HG03457 (cell line): Measurements from ENCODE around the gene CASP8.

Source experiments
- ATAC-seq: cut with Tn5 transposase; IDR thresholded peaks from one replicate; pipeline ENCODE4 v1.9.1; 2021; ENCODE audit warnings: moderate number of reproducible peaks; ENCODE audit not compliant: unreplicated experiment

CASP8 gene

DNA sequence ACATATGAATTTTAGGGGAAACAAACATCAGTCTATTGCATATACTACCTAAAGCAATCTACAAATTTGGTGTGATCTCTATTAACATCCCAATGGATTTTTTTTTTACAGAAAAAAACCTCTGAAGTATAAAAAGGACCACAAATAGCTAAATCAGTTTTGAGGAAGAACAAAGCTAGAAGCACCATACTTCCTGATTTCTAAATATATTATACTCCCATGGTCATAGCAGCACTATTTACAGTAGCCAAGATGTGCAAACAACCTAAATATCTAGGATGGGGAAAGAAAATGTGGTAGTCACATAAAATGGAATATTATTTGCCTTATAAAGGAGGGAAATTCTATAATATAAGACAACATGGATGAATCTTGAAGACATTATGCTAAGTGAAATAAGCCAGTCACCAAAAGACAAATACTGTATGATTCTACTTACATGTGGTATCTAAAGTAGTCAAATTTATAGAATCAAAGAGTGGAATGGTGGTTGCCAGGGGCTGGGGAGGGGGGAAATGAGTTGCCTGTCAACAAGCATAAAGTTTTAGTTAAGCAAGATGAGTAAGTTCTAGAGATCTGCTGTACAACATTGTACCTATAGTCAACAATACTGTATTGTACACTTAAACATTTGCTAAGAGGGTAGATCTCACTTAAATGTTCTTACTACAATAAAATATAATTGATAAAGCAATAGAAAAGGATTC is 17.6 kb upstream of the CASP8 start:
- no peak for ATAC-seq

DNA sequence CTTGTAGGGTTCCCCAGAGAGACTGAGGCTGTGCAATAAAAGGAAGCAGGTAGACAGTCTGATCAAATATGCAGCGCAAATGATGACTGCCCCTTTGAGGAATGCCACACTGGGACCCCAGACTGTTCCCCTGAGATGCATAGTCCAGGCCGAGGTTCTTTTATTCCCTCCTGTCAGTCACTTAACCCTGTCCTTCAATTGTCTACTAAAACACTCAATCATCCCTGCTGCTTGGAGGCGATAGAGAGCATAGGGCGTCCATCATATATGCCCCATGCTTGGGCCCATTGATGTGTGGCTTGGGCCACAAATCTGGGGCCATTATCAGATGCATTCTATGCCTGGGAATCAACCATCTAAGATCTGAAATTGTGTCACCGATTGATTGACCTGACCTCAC is 15.5 kb upstream of the CASP8 start:
- no peak for ATAC-seq

DNA sequence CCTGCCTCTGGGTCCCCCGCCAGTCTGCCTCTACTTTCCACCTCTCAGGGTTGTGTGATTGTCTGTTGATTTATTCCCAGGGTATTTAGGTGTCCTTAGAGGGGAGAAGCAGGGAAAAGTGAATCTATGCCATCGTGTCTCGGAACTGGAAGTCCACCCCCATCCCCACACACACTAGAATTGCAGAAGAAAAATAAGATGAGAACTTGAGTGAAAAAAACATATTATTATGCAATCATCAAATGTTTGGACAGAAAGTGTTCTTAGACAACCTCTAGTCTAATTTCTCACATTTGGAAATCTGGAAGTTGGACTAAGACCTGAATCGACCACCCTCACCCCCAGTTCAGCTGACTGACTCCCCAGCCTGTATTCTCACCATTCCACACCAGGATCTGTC is 14.1 kb upstream of the CASP8 start:
- ATAC-seq: no peak

DNA sequence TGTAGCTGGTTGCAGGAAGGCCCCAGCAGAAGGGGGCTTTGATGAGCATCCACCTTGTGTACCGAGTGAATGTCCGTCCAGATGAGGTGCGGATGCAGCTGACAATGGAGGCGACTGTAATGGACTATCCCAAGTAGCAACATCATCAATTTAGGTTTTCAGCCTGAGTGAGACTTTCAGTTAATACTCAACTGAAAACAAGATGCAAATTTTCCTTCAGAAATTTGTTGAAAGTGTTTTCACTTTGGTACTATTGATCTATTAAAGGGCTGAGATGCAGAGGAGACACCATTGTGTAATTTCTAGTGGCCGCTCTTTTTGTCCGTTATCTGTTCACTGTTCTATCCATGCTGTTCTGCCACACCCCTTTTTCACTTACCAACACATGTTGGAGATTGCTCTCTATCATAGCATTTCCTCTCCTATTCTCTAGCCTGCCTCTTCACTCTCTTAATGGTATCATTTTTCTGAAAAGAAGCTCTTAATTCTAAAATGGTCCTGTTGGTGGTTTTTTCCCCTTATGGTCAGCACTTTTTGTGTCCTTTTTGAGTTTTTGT is 12.0 kb upstream of the CASP8 start:
- ATAC-seq: no peak

DNA sequence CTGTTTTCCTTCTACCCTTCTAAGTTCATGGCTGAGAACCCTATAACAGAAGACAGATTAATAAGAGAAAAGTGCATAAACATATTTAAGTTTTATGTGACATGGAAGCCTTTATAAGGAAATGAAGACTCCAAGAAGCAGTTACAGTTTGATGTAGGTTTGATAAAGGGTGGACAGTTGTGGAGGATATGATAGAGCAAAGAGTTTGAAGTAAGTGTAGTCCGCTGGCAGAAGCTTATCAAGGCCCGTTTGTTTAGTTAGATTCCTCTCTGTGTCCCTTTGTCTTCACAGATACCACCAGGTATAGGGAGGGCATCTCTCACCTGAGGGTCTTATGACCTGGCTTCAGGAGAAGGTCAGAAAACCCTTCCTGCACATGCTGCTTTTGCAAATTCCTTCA is 10.4 kb upstream of the CASP8 start:
- no peak for ATAC-seq

DNA sequence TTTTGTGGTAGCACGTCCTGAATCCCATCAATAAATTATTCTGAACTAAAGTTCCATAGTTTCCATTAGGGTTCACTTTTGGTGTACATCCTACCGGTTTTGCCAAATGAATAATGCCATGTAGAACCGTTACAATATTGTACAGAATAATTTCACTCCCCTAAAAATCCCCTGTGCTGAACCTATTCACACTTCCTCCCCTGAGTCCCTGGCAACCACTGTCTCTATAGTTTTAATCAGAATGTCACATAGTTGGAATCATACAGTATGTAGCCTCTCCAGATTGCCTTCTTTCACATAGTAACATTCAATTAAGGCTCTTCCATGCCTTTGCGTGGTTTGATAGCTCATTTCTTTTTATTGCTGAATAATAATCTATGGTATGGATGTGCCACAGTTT is 9.6 kb upstream of the CASP8 start:
- ATAC-seq: no peak

DNA sequence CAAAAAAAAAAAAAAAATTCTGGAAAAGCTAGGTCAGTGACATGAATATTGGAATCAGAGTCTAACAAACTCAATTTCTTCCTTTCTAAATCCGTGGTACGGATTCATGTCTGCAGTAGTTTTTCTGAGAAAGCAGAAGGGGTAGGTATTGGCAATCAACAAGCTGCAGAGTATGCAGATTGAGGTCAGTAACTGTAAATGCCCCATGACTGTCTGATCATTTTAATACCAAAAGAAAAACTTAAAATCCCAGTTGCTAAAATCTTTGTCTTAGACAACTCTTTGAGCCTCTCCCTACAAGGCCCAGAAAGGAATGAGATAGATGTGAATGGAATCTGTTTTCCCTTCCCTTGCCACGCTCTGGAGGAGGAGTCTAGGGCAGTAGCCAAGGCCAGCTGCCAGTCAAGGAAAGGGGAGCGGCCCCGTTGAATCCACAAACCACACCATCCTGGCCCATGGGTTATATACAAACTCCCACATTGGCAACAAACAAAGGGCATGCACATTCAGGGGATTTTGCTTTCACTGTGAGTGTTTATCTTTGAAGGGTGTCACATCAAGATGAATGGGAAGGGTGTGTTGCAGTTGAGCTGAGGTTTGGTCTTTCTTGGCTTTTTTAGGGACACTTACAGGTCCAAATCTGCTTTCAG is 6.1 kb upstream of the CASP8 start:
- ATAC-seq: no peak

DNA sequence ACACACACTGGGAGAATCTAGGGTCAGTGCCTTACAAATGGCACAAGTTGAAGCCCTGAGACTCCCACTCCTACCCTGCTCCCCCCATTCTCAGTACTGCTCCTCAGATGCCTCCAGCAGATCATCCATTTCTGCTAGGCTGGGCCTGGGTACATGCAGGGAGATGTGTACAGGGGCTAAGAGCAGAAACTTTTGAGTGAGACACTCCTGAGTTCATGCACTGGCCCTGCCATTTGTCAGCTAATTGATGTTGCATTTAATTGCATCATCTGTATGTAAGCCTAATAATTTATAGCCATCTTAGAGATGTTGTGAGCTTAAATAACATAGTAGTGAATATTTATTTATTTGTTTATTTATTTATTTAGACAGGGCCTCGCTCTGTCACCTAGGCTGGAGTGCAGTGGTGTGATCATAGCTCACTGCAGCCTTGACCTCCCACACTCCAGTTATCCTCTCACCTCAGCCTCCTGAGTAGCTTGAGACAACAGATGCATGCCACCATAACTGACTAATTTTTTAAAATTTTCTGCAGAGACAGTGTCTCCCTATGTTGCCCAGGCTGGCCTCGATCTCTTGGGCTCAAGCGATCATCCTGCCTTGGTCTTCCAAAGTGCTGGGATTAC is 4.8 kb upstream of the CASP8 start:
- ATAC-seq: no peak

DNA sequence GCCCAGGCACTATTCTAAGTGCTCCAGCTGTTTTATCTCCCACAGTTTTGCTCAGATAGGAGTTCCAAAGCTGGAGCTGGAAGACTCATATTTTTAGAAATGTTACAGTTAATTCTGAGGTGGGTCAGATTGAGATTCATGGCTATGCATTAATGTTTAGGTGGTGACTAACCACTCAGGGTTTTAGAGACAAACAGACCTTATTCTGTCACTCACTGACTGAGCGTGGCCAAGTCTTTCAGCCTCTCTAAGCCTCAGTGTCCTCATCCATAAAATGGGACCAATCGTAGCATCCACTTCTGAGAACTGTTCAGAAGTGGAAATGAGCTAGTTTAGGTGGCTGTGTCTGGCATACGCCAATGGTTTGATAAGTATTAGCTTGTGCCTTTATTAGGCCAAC is 4.3 kb upstream of the CASP8 start:
- no peak for ATAC-seq

DNA sequence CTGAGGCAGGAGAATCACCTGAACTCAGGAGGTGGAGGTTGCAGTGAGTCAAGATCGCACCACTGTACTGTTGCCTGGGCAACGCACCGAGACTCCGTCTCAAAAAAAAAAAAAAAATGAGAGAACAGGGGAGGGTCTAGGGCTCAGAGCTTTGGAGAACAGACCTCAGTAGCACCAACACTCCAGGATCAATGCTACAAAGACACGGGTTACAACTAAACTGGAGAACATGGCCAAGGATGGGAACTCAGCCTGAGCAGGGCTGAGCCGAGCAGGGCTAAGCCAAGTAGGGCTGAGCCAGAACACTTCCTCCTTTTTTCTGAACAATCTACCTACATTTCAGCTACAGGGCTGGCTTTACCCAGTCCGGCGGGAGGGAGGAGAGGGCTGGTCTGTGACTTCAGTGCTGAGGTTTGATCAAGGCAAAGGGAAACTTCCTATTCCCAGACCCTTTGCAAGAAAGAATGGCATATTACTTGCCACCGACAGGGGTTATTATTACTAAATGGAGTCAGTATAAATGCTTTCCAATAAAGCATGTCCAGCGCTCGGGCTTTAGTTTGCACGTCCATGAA is 2.9 kb upstream of the CASP8 start:
- ATAC-seq: peak; percentile 39

DNA sequence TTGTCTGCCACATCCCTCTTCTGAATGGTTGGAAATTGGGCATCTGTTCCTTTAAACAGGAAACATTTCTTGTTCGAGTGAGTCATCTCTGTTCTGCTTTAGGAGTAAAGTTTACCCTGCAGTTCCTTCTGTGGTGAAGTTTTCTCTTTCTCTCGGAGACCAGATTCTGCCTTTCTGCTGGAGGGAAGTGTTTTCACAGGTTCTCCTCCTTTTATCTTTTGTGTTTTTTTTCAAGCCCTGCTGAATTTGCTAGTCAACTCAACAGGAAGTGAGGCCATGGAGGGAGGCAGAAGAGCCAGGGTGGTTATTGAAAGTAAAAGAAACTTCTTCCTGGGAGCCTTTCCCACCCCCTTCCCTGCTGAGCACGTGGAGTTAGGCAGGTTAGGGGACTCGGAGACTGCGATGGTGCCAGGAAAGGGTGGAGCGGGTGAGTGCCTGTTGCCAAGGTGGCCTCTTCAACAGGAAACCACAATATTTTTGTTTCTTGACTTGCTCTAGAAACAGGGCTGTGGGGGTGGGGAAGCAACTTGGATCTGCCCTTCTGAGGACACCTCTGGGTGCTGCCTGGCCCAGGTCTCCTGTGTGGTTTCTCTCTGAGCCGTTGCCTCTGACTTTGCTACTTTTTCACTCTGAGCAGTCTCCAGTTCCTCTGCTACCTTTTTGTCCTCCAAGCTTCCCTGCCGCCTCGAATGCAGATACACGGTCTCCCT is 2.2 kb upstream of the CASP8 start:
- ATAC-seq: peak; percentile 50

DNA sequence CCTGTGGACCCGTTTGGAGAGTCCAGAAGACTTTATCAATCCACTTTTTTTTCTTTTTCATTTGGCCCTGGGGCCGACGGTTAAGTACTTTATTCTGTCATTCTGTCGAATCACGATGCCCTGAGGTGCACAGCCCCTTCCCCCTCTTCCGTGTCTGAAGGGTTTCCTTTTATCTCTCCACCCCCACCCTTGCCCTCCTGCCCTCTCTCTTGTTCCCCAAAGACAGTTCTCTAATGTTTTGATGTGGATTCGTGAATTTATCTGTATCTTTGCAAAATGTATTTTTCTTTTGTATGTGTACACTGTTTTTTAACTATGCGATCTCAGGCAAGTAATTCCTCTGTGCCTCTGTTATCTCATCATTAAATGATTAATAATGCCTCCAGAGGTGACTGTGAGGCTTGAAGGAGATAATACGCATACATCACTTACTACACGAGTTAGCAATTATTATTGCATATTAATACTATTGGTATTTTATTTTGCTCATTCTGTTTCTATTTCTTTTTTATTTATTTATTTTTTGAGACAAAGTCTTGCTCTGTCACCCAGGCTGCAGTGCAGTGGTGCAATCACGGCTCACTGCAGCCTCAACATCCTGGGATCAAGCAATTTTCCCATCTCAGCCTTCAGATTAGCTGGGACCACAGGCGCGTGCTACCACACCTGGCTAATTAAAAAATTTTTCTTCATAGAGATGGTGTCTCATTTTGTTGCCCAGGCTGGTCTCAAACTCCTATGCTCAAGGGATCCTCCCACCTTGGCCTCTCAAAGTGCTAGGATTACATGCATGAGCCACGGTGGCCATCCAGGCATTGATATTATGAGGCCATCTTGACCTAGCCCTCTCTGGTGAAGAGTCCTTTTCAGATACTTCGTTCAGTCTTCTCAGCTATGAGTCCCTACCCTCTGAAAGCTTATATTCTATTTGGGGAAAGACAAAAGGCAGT is 1.4 kb upstream of the CASP8 start:
- ATAC-seq: no peak

DNA sequence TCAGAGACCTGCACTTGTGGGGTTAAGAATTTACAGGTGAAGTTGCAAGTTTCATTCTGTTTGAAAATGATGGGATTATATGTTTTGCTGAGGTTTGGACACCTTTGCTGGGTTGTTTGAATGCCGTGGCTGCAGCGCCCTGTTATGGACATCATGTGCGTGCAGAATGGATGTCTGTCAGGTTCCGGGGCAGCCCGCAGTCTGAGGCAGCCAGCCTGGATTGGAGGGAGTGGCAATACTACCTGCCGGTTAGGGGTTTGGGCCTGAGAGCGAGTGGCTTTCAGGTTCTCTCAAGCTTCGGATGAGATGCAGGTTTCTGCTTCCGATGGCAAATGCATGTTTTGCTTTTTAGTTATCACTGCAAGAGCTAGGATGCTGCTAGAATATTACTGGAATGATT is 1.1 kb downstream of the CASP8 start:
- ATAC-seq: no peak

DNA sequence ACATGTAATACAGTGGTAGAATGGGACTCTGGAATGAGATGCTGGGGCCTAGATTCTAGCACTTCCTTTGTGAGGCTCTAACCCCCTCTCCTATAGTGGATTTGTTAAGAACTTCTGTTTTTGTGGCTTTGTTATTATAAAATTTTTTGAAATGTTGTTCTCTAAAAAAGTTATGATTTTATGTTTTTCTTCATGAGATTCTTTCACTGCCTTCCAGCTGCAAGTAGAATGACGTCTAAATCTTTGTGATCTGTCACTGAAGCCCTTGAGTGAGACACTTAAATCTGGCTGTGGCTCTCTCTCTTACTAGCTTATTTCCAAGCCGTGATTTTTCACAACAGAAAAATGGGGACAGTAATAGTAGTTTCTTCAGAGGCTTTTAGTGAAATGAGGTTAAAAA is 1.6 kb downstream of the CASP8 start:
- ATAC-seq: no peak

DNA sequence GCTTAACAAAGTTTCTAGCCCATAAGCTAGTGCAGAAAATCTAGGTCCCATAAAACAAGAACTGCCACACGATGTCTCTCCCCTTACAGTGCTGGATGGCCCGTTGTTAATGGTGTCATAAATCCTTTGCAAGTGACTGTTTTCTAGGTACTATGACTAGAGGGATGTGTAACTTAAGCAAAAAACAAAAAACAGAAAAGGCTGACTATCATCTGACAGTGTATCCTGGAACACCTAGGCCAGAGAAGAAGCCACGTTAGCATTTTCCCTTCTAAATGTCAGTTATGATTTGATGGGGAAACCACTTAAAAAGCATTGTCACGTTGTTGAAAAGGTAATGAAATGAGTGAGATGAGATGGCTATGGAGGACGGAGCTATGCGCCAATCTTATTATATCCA is 2.4 kb downstream of the CASP8 start:
- ATAC-seq: no peak

DNA sequence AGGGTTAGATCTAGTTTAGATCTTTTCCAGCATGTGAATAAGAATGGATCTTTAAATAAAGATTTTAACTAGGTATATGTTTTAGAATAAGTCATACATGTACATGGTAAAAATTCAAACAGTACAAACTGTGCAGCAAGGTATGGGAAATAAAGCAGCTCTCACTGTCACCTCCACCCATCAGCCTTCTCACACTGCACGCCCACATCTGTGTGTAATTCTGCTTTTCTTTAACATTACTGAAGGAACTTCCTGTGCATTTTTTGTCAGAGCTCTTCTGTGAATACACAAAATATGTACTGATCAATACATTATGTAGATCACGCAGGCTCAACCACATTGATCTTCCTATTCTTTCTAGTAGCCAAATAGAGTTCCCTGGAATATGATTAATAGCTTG is 3.4 kb downstream of the CASP8 start:
- ATAC-seq: no peak

DNA sequence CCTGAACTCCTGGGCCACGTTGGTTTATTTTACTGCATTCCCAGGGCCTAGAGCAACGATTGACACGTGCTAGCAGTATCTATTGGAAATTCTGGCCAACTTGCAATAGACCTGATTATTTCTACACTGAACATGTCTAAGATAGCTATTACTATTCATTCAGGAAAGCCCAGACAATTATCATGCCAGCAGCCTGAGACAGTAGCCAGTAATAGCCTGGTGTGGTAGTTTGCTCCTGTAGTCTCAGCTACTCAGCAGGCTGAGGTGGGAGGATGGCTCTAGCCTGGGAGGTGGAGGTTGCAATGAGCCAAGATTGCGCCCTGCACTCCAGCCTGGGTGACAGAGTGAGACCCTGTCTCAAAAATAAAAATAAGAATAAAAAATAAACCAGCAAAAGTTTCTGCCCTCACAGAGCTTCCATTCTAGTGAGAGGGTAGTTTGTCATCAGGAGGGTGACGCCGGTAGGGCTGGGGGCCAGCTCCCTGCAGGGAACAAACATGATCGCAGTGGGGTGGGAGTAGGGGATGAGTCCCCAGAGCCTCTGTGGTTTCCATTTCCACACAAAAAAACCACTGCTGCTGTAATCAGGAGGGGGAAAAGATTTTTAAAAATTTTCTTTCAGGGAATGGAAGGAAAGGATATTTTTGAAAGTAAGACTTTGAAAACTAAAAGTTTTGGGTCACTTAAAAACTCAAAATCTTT is 4.3 kb downstream of the CASP8 start:
- ATAC-seq: no peak

DNA sequence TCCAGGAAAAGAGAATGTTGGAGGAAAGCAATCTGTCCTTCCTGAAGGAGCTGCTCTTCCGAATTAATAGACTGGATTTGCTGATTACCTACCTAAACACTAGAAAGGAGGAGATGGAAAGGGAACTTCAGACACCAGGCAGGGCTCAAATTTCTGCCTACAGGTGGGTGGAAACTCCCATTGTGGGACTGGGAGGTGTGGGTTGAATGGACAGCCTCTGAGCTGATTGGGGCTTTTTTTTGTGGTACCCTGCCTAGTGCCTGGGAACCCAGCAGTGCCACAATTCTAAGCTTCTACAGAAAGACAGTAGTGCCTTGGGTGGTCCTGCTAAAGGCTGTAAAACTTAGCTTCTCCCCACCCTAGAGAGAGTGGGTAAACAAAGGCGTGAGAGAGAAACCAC is 6.3 kb downstream of the CASP8 start:
- no peak for ATAC-seq

DNA sequence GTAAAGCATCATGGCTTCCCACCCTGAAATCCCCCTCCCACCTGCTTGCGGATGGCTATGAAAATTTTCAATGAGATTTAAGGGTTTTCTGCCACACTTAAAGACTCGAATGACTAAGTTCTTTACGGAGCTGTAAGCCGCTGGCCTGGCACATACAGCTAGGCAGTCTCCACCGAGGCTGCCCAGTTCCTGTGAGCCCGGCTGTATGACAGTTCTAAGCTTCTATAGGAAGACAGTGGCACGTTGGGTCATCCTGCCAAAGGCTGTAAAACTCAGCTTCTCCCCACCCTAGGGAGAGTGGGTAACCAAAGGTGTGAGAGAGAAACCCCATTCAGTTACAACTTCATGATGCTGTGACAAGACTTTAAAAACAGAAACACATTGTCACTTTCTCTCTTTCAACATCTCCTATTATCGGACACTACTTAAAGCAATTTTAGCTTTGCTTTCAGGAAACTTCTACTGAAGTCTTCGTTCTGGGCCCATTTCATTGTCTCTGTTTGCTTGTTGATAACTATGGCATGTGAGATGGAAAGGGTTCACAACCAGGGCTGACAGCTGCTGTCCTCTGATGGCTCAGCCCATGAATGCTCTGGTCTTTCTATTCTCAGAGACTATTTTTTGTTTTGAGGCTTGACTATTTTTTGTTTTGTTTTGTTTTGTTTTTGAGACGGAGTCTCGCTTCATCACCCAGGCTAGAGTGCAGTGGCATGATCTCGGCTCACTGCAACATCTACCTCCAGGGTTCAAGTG is 7.1 kb downstream of the CASP8 start:
- ATAC-seq: no peak
